ENCODE measurements around the gene NUBP2.

The NUBP2 gene

GRCh38 chr16:1831186-1832075 lies 48.7 kb downstream of the NUBP2 start:
- DNase-seq: no peak

- peak; percentile 98 for DNase-seq
Measured at GRCh38 chr16:1832838-1833454, 50.2 kb downstream of the NUBP2 start.

- DNase-seq: no peak
Measured at GRCh38 chr16:1834096-1834495, 51.3 kb downstream of the NUBP2 start.
